ENCODE measurements around the gene AGO3. TPM values are rescaled to one million over a fixed set of nuclear protein-coding genes. Genes with fewer than 3 reads are reported as not detected.
A peak's percentile ranks its signal among the peaks of the same experiment; 100 is the strongest.

AGO3 gene
- total RNA-seq, 1 donor from 2014 or later: 17.3 TPM

GRCh38 chr1:36080801-36081200 lies 149.9 kb downstream of the AGO3 start:
- ATAC-seq (no peak), DNase-seq (ENCODE audit: low spot score) (no peak)

- DNase-seq (ENCODE audit: low spot score) (peak; percentile 21), ATAC-seq (no peak)
Observed at GRCh38 chr1:36081926-36082485, 151.1 kb downstream of the AGO3 start.

- peak; percentile 16 for DNase-seq (ENCODE audit: low spot score)
Observed at GRCh38 chr1:36083219-36083618, 152.3 kb downstream of the AGO3 start.

GRCh38 chr1:36083635-36084496 lies 153.0 kb downstream of the AGO3 start, which contains the start of gene TEKT2:
Gene TEKT2, plus strand, starts transcription at chr1:36084094. Its CDS starts 828 bp downstream, at chr1:36084922.
- no peak for ATAC-seq
- DNase-seq (ENCODE audit: low spot score): peak; percentile 48

More at GRCh38 chr1:36083219-36083618, 152.3 kb downstream of the AGO3 start:
- no peak for ATAC-seq

- DNase-seq (ENCODE audit: low spot score): peak; percentile 46
- ATAC-seq: no peak
Observed at GRCh38 chr1:36084497-36085115, 153.7 kb downstream of the AGO3 start.

- DNase-seq (ENCODE audit: low spot score) (peak; percentile 40), ATAC-seq (no peak)
Observed at GRCh38 chr1:36085126-36085525, 154.2 kb downstream of the AGO3 start.

GRCh38 chr1:36085686-36086526 lies 155.0 kb downstream of the AGO3 start:
- ATAC-seq (no peak), DNase-seq (ENCODE audit: low spot score) (peak; percentile 38)

GRCh38 chr1:36086529-36087232 lies 155.8 kb downstream of the AGO3 start:
- peak; percentile 41 for DNase-seq (ENCODE audit: low spot score)
- ATAC-seq: no peak

GRCh38 chr1:36087233-36088123 lies 156.6 kb downstream of the AGO3 start:
- ATAC-seq (no peak), DNase-seq (ENCODE audit: low spot score) (peak; percentile 46)

- DNase-seq (ENCODE audit: low spot score): no peak
- ATAC-seq: peak; percentile 2
Observed at GRCh38 chr1:36088265-36088576, 157.3 kb downstream of the AGO3 start.

- DNase-seq (ENCODE audit: low spot score) (peak; percentile 91), ATAC-seq (peak; percentile 96)
Observed at GRCh38 chr1:36088577-36089392, 157.9 kb downstream of the AGO3 start, which contains the start of gene ADPRS. Gene ADPRS, plus strand, starts transcription at chr1:36088892. Its CDS starts 13 bp downstream, at chr1:36088905.

GRCh38 chr1:36089393-36090121 lies 158.7 kb downstream of the AGO3 start:
- ATAC-seq (peak; percentile 3), DNase-seq (ENCODE audit: low spot score) (no peak)

GRCh38 chr1:36091141-36091540 lies 160.2 kb downstream of the AGO3 start:
- ATAC-seq (no peak), DNase-seq (ENCODE audit: low spot score) (no peak)

GRCh38 chr1:36091698-36092097 lies 160.8 kb downstream of the AGO3 start:
- DNase-seq (ENCODE audit: low spot score) (no peak), ATAC-seq (no peak)

- ATAC-seq (no peak), DNase-seq (ENCODE audit: low spot score) (no peak)
Observed at GRCh38 chr1:36092166-36092797, 161.4 kb downstream of the AGO3 start.

GRCh38 chr1:36092798-36093185 lies 161.9 kb downstream of the AGO3 start:
- ATAC-seq: no peak
- DNase-seq (ENCODE audit: low spot score): no peak

- ATAC-seq (no peak), DNase-seq (ENCODE audit: low spot score) (no peak)
Observed at GRCh38 chr1:36093226-36093625, 162.3 kb downstream of the AGO3 start.
